Stomach (tissue), 4 donors: Measurements from ENCODE around the gene SYNDIG1.

Experiments
- CTCF ChIP-seq, 7 experiments: fragments of 450-650 bp in 4 of 7; fragments of 200-600 bp in 3 of 7; sonication (generic) in 3 of 7; IDR thresholded peaks; one replicate each; pipeline ENCODE4 v1.5.1; 2016 to 2019; ENCODE audit warnings: antibody characterized with exemption in 7 of 7, control low read depth in 2 of 7, mild to moderate bottlenecking in 1 of 7
- EP300 ChIP-seq: sonication (generic); formaldehyde crosslinking; IDR thresholded peaks from one replicate; pipeline ENCODE4 v1.6.1; 2017; ENCODE audit warnings: antibody characterized with exemption
- POLR2A ChIP-seq, 4 donors: fragments of 450-650 bp; IDR thresholded peaks; one replicate each; pipeline ENCODE4 v1.6.1; 2016; ENCODE audit warnings: antibody characterized with exemption in 4 of 4, control low read depth in 2 of 4, mild to moderate bottlenecking in 1 of 4, moderate library complexity in 1 of 4

DNA sequence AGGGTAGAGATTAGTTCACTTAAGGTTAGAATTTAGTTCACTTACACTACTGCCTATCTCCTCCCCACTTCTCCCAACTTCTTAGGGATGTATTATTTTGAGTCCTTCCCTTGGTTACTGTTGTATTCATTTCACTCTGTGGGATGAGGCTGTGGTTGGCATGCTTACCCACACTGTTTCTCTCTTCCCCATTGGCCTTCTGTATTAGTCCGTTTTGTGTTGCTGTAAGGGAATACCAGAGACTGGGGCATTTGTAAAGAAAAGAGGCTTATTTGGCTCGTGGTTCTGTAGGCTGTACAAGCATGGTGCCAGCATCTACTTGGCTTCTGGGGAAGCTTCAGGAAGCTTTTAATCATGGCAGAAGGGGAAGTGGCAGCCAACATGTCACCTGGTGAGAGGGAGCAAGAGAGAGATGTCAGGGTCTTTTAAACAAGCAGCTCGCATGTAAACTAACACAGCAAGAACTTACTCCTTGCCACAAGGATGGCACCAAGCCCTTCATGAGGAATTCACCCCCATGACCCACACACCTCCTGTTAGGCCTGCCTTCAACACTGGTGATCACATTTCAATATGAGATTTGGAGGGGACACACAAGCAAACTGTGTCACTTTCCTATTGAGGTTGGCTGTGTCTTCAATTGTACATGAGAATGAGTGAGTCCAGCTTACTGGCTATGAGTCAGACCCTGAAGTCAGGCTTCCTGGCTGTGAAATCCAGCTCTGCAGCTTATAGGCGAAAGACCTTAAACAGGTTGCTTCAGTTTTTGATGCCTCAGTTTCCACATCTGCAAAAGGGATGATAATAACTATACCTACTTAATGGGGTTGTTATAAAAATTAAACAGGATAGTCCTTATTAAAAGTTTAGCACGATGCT lies 53.3 kb downstream of the SYNDIG1 start:
- no peak for TF ChIP-seq CTCF (IDR thresholded peaks at IDR 0.05)
- TF ChIP-seq POLR2A (IDR thresholded peaks at IDR 0.05) = no peak
- TF ChIP-seq EP300 = no peak
